Endothelial cell of umbilical vein (primary cell): ENCODE results near the gene BCO2. TPM values are rescaled to one million over a fixed set of nuclear protein-coding genes. Genes with fewer than 3 reads are reported as not detected.

Experiments
- BruUV-seq: library from RNA; stranded (reverse); fragments of 400-500 nt; replicated peaks from 2 replicates; lab custom pipeline; 2021; lab: Mats Ljungman, UMichigan
- CTCF ChIA-PET: fragments of 300-600, 350-600 bp; sonication (Branson Sonifier 250); formaldehyde crosslinking; loops from one replicate; lab custom pipeline; 2021; ENCODE audit warnings: antibody characterized with exemption, inconsistent platforms; lab: Charles Lee
- POLR2A ChIA-PET: fragments of 300-600, 350-600 bp; sonication (Branson Sonifier 250); formaldehyde crosslinking; loops from one replicate; lab custom pipeline; 2021; ENCODE audit warnings: antibody characterized with exemption, inconsistent platforms; lab: Charles Lee
- DNase-seq: peaks from one replicate; pipeline ENCODE4 v3.0.0-alpha.2; 2011; ENCODE audit warnings: low read depth, low spot score
- FAIRE-seq: peaks from 2 replicates; lab custom pipeline; 2011; peaks lifted over from hg19 to GRCh38; lab: Jason Lieb, UNC
- H2AFZ ChIP-seq: 2 replicates; pipeline ENCODE4 v1.6.0; 2012; ENCODE audit warnings: low read depth, low read length, control low read depth, inconsistent platforms
- H3K27ac ChIP-seq: 2 replicates; pipeline ENCODE4 v1.5.1; 2011; ENCODE audit warnings: low read depth, mild to moderate bottlenecking, control low read depth, low read length, moderate library complexity; ENCODE audit not compliant: insufficient read depth
- H3K27me3 ChIP-seq, 2 experiments: 2 replicates each; pipeline versions ENCODE4 v1.6.0 to v1.6.1; 2011; ENCODE audit warnings: low read length in 2 of 2, mixed read lengths in 1 of 2; ENCODE audit not compliant: control insufficient read depth in 2 of 2, insufficient read depth in 2 of 2
- H3K36me3 ChIP-seq, 2 experiments: 2 replicates in 1 of 2; 3 replicates in 1 of 2; pipeline ENCODE4 v1.5.1; 2011; ENCODE audit warnings: low read length in 2 of 2, mild to moderate bottlenecking in 1 of 2, moderate library complexity in 1 of 2; ENCODE audit not compliant: control insufficient read depth in 2 of 2, insufficient read depth in 2 of 2; ENCODE audit errors: extremely low read depth in 1 of 2
- H3K4me1 ChIP-seq: 3 replicates; pipeline ENCODE4 v1.5.1; 2011; ENCODE audit warnings: mild to moderate bottlenecking, low read length; ENCODE audit not compliant: control insufficient read depth, insufficient read depth; ENCODE audit errors: extremely low read depth
- H3K4me2 ChIP-seq: 2 replicates; pipeline ENCODE4 v1.6.1; 2011; ENCODE audit warnings: low read length, control low read depth, mixed read lengths; ENCODE audit not compliant: insufficient read depth
- H3K4me3 ChIP-seq, 3 experiments: fragments of 200-600 bp in 1 of 3; sonication (generic), shearing (Covaris generic) in 1 of 3; replicated peaks in 1 of 3; 2 replicates each; pipeline ENCODE4 v1.5.1; 2011 to 2016; ENCODE audit warnings: control low read depth in 3 of 3, low read length in 3 of 3, mild to moderate bottlenecking in 2 of 3, inconsistent platforms in 1 of 3, low read depth in 1 of 3, moderate library complexity in 1 of 3; ENCODE audit not compliant: insufficient read depth in 1 of 3
- H3K79me2 ChIP-seq: 2 replicates; pipeline ENCODE4 v1.6.0; 2012; ENCODE audit warnings: low read length, inconsistent platforms; ENCODE audit not compliant: control insufficient read depth, insufficient read depth
- H3K9ac ChIP-seq: replicated peaks from 2 replicates; pipeline ENCODE3; 2011; ENCODE audit warnings: low read length, control low read depth; ENCODE audit not compliant: insufficient read depth; ENCODE audit errors: extremely low read depth
- H3K9me1 ChIP-seq: replicated peaks from 3 replicates; pipeline ENCODE4 v1.6.0; 2011; ENCODE audit warnings: mild to moderate bottlenecking, low read length; ENCODE audit not compliant: control insufficient read depth, insufficient read depth; ENCODE audit errors: extremely low read depth
- H3K9me3 ChIP-seq: replicated peaks from 2 replicates; pipeline ENCODE4 v1.5.1; 2012; ENCODE audit warnings: low read length, inconsistent platforms; ENCODE audit not compliant: control insufficient read depth, insufficient read depth
- H4K20me1 ChIP-seq: replicated peaks from 2 replicates; pipeline ENCODE3; 2011; ENCODE audit warnings: mild to moderate bottlenecking, low read length; ENCODE audit not compliant: control insufficient read depth, insufficient read depth; ENCODE audit errors: extremely low read depth
- CTCF ChIP-seq, 2 donors: IDR thresholded peaks; 1 replicate in 1 of 2; 2 replicates in 1 of 2; pipeline ENCODE4 v1.5.1; 2011; ENCODE audit warnings: low read length in 2 of 2, mild to moderate bottlenecking in 2 of 2, moderate library complexity in 2 of 2, control low read depth in 1 of 2, inconsistent platforms in 1 of 2, low read depth in 1 of 2; ENCODE audit not compliant: insufficient read depth in 1 of 2; ENCODE audit errors: extremely low read depth in 1 of 2
- EZH2 ChIP-seq: IDR thresholded peaks from 2 replicates; pipeline ENCODE4 v1.6.1; 2012; ENCODE audit warnings: borderline replicate concordance, low read depth, mild to moderate bottlenecking, moderate library complexity, low read length, inconsistent platforms; ENCODE audit not compliant: severe bottlenecking
- FOS ChIP-seq: IDR thresholded peaks from 2 replicates; pipeline ENCODE4 v1.6.1; 2011; ENCODE audit warnings: mild to moderate bottlenecking, low read length, moderate library complexity, borderline replicate concordance; ENCODE audit not compliant: insufficient read depth
- GATA2 ChIP-seq: IDR thresholded peaks from 2 replicates; pipeline ENCODE4 v1.7.0; 2011; ENCODE audit warnings: low read depth, mild to moderate bottlenecking, moderate library complexity, mixed read lengths, low read length; ENCODE audit not compliant: insufficient read length, insufficient read depth
- JUN ChIP-seq: IDR thresholded peaks from 2 replicates; pipeline ENCODE4 v1.6.1; 2011; ENCODE audit warnings: borderline replicate concordance, low read depth; ENCODE audit not compliant: insufficient read length, insufficient read depth
- MAX ChIP-seq: IDR thresholded peaks from 2 replicates; pipeline ENCODE4 v1.6.1; 2011; ENCODE audit not compliant: insufficient read depth, insufficient read length
- MYC ChIP-seq: IDR thresholded peaks from one replicate; pipeline ENCODE4 v1.6.1; 2011; ENCODE audit warnings: mild to moderate bottlenecking, low read depth, low read length
- POLR2A ChIP-seq: IDR thresholded peaks from 2 replicates; pipeline ENCODE4 v1.6.1; 2012; ENCODE audit warnings: low read depth, mild to moderate bottlenecking, control low read depth, low read length
- POLR2AphosphoS5 ChIP-seq: IDR thresholded peaks from 2 replicates; pipeline ENCODE4 v1.6.1; 2012; ENCODE audit warnings: low read depth, mild to moderate bottlenecking, control low read depth, low read length, moderate library complexity; ENCODE audit not compliant: insufficient read depth
- dilution Hi-C: fragments of 300-500 bp; cut with MboI; formaldehyde crosslinking; loops from one replicate; pipeline ENCODE4 v1.15.0; 2019; ENCODE audit warnings: low sequenced_read_pairs; ENCODE audit not compliant: extremely low pct_ligation_motif_present
- intact Hi-C: fragments of 100-400 bp; cut with micrococcal nuclease; formaldehyde crosslinking; loops from one replicate; pipeline ENCODE4 v1.10.0; 2022
- polyA plus RNA-seq, 4 experiments: library from polyadenylated mRNA; depleted of rRNA in 3 of 4; stranded (reverse) in 3 of 4; unstranded in 1 of 4; fragments of >200 nt; gene quantifications; 2 replicates each; pipeline versions ENCODE4 v1.2.1 to v1.2.3, GENCODE V29; 2011 to 2012; ENCODE audit warnings: missing spikeins in 1 of 4
- total RNA-seq: library from RNA; stranded (reverse); gene quantifications from 2 replicates; pipeline ENCODE4 v1.2.3, GENCODE V29; 2021

The BCO2 gene
- total and polyA plus RNA-seq, 2 donors (not counting 3 experiments of a cell fraction or from before 2014, with no cell fraction given), result 0.58 to 1.9 TPM

GRCh38 chr11:112128483-112129121 lies 46.7 kb upstream of the BCO2 start:
- H3K36me3 ChIP-seq, result no peaks in the 10 kb centered on the region
- H3K9me1 ChIP-seq, result no peaks in the 10 kb centered on the region
- H3K27ac ChIP-seq, result no peak overlapping the region
- H3K4me1 ChIP-seq, result peaks cover 10% of the 10 kb centered on the region
- no peaks in the 10 kb centered on the region for H3K9me3 ChIP-seq
- H3K79me2 ChIP-seq, result no peaks in the 10 kb centered on the region
- no TSS peak for BruUV-seq
- no peak overlapping the region for H2AFZ ChIP-seq
- H3K9ac ChIP-seq, result no peak overlapping the region
- no peak for TF ChIP-seq JUN
- TF ChIP-seq FOS, result peak; percentile 44
- no peaks in the 10 kb centered on the region for H4K20me1 ChIP-seq
- H3K4me3 ChIP-seq, result no peak overlapping the region
- POLR2A ChIA-PET, result no interaction called here
- intact Hi-C loops (loop anchor here (1.0 kb wide), 1 partner anchor 8 kb away; no protein-coding TSS in a partner anchor), dilution Hi-C loops (no loop called here)
- CTCF ChIA-PET, result interaction anchor here (1.0 to 1.3 kb wide), 5 partner anchors 9 to 47 kb away, joined by 3 to 6 read pairs (median 5); partner anchors contain the start of gene BCO2
- DNase-seq (peak; percentile 53), FAIRE-seq (peak; percentile 71)
- H3K4me2 ChIP-seq, result no peak overlapping the region
- no peaks in the 10 kb centered on the region for H3K27me3 ChIP-seq

- Histone ChIP-seq H2AFZ (no peak overlapping the region), H3K4me3 (no peak overlapping the region), H3K9me3 (no peaks in the 10 kb centered on the region), H3K4me1 (peaks cover 10% of the 10 kb centered on the region), H3K79me2 (no peaks in the 10 kb centered on the region), H3K27me3 (no peaks in the 10 kb centered on the region), H4K20me1 (no peaks in the 10 kb centered on the region), H3K4me2 (no peak overlapping the region), H3K9ac (no peak overlapping the region), H3K27ac (no peak overlapping the region), H3K36me3 (no peaks in the 10 kb centered on the region), H3K9me1 (no peaks in the 10 kb centered on the region)
- intact Hi-C loops (no loop called here), dilution Hi-C loops (no loop called here)
- FAIRE-seq (no peak), DNase-seq (no peak)
- BruUV-seq, result no TSS peak
- POLR2A ChIA-PET, result no interaction called here
- CTCF ChIA-PET, result interaction anchor here (1.0 to 1.3 kb wide), 3 partner anchors 16 to 28 kb away, joined by 3 to 6 read pairs (median 5); no protein-coding TSS in a partner anchor
- TF ChIP-seq POLR2A (no peak), EZH2 (no peak), FOS (no peak), POLR2AphosphoS5 (no peak), GATA2 (no peak), JUN (no peak), MYC (no peak), MAX (no peak), CTCF (IDR thresholded peaks at IDR 0.05; ENCODE audit: extremely low read depth in 1 of 2, insufficient read depth in 1 of 2, low read depth in 1 of 2, low read length in 2 of 2) (no peak)
Observed at GRCh38 chr11:112129656-112130055, 45.7 kb upstream of the BCO2 start.
